GM10847 (cell line): ENCODE results near the gene C12orf57.

Source experiments
- POLR2A ChIP-seq: IDR thresholded peaks from 2 replicates; pipeline ENCODE4 v1.6.1; 2011; ENCODE audit not compliant: insufficient read length; ENCODE audit errors: extremely low read depth

The C12orf57 gene

DNA sequence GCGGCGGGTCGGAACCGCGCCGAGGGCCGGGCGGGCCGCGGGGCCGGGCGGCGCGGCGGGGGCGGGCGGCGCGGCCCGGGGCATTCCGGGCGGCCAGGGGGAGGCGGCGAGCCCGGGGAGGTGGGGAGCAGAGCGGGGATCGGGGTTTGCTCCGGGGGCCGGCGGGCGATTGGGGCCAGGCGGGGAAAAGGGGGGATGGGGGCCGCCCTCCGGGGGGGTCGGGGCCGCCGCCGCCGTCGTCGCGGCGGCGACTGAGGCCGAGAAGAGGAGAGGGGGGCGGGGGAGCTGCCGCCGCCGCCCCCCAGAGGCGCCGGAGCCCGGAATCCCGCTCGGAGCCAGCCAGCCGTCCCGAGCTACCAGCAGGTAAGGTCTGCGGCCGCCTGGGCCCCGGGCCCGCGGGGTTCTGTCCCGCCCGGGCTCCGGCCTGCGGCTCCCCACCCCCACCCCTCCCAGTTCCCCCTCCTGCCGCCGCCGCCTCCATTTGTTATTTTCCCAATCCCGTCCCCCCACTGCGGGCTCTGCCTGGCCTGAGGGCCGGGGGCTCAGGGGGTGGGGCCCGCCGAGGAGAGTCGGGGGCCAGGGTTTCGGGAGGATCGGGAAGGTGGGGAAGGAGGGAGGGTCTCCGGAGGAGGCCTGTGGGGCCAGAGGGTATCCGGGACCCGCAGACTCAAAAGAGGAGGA lies 15.7 kb upstream of the C12orf57 start:
- TF ChIP-seq POLR2A: no peak

DNA sequence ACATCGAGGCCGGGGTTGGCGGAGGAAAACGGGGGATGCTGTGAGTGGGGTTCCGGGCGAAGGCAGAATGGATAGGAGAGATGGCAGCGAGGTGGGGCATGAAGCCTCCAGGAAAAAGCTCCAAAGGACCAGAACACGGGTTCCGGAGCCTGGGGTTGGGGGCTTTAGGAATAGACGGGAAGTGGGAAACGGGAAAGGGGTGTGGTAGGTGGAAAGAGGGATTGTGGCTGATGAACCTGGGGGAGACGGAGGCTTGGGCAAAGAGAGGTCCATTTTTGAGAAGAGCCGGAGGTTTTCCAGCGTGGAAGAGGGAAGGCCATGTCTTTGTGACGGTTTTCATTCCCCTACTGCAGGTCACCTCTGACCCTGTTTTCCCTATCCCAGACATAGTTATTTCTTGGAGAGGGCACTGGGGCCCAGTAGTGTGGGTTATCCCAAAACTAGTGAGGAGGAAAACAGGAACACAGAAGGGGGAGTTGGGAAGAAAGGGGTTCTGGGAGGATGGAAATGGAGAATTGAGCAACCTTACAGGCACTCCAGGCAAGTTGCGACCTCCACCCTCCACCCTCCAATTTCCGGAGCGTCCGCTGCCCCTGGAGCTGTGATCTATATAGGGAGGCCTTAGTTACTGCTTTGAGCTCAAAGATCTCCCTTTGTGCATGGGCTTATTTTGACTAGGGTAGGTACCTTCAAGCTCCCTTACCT lies 15.0 kb upstream of the C12orf57 start:
- TF ChIP-seq POLR2A: no peak

DNA sequence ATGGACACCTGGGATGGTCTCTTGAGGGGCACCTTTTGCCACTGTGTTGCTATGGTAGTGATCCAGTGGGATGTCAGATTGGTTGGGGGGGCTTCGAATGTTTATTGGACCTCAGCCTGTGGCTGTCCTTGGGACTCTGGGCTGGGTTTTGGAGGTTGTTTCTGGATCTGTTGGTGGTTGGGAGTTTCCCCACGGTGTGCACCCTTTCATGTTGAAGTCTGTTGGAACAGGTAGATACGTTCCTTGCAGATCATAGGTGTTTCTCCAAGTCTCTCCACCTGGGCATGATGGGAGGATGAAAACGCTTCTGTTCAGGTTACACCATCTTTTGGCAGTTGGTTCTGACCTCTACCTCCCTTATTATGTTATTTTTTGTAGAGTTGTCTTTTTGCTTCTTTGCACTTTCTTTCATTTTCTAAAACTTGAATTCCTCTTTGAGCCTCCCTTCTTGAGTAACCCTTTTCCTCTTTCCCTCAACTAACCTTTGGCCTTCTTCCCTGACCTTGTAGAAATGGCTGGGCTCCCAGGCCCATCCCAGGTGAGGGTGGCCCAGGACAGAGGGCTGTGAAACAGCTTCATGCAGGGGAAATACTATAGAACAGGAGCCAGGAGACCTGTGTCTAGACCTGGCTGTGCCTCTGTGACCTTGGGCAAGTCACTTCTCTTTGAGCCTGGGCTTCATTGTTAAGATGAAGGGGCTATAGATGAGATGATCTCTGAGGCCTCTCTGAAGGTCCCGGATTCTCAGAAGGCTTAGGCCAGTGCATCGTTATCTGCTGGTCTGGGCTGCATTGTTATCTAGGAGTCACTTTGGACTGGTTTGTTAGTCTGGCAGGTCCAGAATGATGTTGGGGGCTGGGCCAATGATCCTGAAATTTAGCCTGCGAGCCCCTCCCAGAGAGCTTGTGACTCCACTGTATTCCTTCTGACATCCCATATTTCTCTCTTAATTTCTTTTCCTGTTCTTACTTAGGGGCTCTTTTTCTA lies 14.1 kb upstream of the C12orf57 start:
- TF ChIP-seq POLR2A: no peak

DNA sequence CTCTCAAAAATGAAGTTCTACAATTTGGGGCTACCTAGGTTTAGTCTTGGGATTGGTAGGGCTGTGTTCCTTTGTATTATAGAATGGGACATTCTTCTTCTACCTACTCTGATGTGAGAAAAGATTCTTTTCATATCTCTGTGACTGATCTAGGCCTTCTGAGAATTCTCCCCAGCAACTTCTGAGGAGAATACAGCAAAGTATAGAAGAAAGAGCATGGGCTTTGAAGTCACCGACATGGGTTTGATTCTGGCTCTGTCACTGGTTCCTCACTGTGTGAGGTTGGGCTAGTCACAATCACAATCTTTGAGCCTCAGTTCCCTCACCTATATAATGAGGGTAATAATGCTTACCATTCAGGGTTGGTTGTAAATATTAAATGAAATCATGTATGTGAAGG lies 11.1 kb upstream of the C12orf57 start:
- no peak for TF ChIP-seq POLR2A

DNA sequence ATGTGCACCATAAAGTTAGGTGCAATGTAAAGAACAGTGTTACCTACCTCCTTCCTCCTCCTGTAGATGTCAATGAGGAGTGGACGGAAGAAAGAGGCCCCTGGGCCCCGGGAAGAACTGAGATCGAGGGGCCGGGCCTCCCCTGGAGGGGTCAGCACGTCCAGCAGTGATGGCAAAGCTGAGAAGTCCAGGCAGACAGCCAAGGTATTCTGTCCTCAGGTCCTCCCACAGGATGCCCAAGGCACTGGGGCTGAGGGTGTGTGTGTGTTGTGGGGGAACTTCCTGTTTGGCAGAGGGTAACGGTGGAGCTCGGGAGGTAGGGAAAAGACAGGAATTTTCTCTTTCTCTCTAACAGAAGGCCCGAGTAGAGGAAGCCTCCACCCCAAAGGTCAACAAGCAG lies 9.7 kb upstream of the C12orf57 start:
- no peak for TF ChIP-seq POLR2A

DNA sequence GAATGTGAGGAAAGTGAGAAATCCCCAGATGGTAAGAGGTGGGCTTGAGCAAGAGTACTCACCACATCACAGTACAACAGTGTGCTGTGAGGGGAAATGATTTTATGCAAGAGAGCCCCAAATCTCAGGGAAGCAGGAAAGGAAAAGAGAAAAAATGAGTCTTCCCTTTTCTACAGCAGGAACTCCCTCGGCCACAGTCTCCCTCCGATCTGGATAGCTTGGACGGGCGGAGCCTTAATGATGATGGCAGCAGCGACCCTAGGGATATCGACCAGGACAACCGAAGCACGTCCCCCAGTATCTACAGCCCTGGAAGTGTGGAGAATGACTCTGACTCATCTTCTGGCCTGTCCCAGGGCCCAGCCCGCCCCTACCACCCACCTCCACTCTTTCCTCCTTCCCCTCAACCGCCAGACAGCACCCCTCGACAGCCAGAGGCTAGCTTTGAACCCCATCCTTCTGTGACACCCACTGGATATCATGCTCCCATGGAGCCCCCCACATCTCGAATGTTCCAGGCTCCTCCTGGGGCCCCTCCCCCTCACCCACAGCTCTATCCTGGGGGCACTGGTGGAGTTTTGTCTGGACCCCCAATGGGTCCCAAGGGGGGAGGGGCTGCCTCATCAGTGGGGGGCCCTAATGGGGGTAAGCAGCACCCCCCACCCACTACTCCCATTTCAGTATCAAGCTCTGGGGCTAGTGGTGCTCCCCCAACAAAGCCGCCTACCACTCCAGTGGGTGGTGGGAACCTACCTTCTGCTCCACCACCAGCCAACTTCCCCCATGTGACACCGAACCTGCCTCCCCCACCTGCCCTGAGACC lies 8.2 kb upstream of the C12orf57 start:
- TF ChIP-seq POLR2A: no peak

DNA sequence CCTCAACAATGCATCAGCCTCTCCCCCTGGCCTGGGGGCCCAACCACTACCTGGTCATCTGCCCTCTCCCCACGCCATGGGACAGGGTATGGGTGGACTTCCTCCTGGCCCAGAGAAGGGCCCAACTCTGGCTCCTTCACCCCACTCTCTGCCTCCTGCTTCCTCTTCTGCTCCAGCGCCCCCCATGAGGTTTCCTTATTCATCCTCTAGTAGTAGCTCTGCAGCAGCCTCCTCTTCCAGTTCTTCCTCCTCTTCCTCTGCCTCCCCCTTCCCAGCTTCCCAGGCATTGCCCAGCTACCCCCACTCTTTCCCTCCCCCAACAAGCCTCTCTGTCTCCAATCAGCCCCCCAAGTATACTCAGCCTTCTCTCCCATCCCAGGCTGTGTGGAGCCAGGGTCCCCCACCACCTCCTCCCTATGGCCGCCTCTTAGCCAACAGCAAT lies 7.6 kb upstream of the C12orf57 start:
- no peak for TF ChIP-seq POLR2A

DNA sequence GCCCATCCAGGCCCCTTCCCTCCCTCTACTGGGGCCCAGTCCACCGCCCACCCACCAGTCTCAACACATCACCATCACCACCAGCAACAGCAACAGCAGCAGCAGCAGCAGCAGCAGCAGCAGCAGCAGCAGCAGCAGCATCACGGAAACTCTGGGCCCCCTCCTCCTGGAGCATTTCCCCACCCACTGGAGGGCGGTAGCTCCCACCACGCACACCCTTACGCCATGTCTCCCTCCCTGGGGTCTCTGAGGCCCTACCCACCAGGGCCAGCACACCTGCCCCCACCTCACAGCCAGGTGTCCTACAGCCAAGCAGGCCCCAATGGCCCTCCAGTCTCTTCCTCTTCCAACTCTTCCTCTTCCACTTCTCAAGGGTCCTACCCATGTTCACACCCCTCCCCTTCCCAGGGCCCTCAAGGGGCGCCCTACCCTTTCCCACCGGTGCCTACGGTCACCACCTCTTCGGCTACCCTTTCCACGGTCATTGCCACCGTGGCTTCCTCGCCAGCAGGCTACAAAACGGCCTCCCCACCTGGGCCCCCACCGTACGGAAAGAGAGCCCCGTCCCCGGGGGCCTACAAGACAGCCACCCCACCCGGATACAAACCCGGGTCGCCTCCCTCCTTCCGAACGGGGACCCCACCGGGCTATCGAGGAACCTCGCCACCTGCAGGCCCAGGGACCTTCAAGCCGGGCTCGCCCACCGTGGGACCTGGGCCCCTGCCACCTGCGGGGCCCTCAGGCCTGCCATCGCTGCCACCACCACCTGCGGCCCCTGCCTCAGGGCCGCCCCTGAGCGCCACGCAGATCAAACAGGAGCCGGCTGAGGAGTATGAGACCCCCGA lies 7.0 kb upstream of the C12orf57 start:
- peak; percentile 1 for TF ChIP-seq POLR2A

DNA sequence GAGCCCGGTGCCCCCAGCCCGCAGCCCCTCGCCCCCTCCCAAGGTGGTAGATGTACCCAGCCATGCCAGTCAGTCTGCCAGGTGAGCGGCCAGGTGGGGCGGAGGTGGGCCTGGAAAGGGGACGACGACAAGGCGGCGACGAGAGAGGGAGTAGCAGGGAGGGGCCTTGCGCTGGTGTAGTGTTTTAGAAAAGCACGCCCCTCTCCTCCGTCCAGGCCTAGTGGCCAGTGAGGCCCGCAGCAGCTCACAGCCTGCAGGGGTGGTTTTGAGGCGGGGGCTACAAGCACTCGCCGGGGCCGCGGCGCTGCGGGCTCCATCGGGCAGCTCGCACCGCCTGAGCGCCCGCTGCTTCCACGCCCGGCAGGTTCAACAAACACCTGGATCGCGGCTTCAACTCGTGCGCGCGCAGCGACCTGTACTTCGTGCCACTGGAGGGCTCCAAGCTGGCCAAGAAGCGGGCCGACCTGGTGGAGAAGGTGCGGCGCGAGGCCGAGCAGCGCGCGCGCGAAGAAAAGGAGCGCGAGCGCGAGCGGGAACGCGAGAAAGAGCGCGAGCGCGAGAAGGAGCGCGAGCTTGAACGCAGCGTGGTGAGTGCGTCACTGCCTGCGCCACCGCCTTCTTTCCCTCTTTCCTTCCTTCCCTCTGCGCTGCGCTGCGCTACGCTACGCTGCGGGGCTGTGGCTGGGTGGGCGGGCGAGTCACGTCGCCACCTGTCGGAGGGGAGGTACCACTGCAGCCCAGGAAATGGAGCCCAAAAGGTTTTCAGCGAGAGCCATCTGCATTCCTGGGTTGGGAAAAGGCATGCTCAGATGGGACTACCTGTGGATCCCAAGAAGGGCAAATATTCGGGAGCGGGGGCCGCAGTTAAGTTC lies 6.1 kb upstream of the C12orf57 start:
- peak; percentile 81 for TF ChIP-seq POLR2A

DNA sequence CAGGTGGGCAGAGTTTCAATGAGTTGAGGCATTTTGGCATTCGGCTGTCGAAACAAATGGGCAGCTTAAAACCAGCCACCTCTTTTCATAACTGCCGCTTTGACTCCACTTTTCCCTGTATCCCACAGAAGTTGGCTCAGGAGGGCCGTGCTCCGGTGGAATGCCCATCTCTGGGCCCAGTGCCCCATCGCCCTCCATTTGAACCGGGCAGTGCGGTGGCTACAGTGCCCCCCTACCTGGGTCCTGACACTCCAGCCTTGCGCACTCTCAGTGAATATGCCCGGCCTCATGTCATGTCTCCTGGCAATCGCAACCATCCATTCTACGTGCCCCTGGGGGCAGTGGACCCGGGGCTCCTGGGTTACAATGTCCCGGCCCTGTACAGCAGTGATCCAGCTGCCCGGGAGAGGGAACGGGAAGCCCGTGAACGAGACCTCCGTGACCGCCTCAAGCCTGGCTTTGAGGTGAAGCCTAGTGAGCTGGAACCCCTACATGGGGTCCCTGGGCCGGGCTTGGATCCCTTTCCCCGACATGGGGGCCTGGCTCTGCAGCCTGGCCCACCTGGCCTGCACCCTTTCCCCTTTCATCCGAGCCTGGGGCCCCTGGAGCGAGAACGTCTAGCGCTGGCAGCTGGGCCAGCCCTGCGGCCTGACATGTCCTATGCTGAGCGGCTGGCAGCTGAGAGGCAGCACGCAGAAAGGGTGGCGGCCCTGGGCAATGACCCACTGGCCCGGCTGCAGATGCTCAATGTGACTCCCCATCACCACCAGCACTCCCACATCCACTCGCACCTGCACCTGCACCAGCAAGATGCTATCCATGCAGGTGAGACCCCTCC lies 5.2 kb upstream of the C12orf57 start:
- no peak for TF ChIP-seq POLR2A

DNA sequence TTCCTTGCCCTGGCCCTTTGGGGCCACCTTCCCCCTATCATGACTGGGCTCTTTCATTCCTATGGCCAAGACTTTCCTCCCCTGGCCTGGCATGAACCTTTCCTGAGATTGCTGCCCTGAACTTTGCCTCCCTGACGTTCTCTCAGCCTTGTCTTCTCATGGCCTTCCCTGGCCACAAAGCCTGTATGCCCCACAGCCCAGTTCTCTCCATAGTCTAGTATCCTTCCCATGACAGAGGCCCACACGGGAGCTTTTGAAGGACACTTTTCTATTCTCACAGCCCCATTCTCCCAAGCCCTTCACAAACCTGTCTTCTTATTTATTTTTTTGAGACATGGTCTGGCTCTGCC lies 4.7 kb upstream of the C12orf57 start:
- TF ChIP-seq POLR2A: no peak

DNA sequence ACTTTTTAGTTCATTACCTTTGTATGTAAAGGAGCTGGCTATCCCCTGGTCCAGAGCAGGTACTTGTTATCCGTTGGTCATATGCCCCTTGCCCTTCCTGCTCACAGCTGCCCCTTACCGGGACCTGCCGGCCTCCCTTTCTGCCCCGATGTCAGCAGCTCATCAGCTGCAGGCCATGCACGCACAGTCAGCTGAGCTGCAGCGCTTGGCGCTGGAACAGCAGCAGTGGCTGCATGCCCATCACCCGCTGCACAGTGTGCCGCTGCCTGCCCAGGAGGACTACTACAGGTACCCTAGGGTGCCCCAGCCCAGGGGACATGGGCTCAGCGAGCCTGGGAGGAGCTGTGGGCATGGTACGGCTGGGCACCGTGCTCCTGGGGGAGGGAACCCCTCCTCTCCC lies 2.6 kb upstream of the C12orf57 start:
- no peak for TF ChIP-seq POLR2A

DNA sequence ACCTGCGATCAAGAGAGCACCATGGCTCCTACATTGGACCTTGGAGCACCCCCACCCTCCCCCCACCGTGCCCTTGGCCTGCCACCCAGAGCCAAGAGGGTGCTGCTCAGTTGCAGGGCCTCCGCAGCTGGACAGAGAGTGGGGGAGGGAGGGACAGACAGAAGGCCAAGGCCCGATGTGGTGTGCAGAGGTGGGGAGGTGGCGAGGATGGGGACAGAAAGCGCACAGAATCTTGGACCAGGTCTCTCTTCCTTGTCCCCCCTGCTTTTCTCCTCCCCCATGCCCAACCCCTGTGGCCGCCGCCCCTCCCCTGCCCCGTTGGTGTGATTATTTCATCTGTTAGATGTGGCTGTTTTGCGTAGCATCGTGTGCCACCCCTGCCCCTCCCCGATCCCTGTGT lies 2.0 kb upstream of the C12orf57 start:
- no peak for TF ChIP-seq POLR2A

DNA sequence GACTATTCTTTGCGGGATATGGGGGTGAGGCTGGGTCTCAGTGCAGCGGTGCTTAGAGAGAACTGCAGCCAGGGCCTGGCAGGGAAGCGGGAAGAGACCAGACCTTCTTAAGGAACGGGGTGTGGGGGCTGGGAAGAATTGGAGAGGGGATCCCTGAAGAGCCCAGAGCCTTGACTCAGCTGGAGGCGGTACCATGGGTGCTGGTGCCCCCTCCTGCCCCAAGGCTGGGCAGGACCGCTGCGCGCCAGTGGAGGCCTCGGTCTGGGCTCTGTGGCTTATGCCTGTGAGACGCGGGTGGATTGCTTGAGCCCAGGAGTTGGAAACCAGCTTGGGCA lies 1.5 kb upstream of the C12orf57 start:
- no peak for TF ChIP-seq POLR2A
